Nucleus accumbens (tissue), 56 donors: ENCODE data around the gene CIC.

Source experiments
- DNase-seq, 56 donors: peaks; one replicate each; lab custom pipeline; 2025; lab: John Stamatoyannopoulos, UW

The CIC gene

GRCh38 chr19:42268704-42269477 lies at the start of gene CIC:
Gene CIC (plus strand): TSS chr19:42269252. CDS start chr19:42271784, 2,532 bp downstream.
- DNase-seq = peak; percentile 98 to 100 (median 100)

- peak; percentile 73 to 98 (median 95) for DNase-seq
These were observed 49.0 kb upstream of the CIC start, which contains the start of gene ZNF526 for GRCh38 chr19:42219812-42220750. Gene ZNF526 (plus strand): TSS chr19:42220312. CDS start chr19:42224404, 4,092 bp downstream.

- no peak for DNase-seq
These were observed 48.3 kb upstream of the CIC start for GRCh38 chr19:42220751-42221097.

GRCh38 chr19:42224940-42225717 lies 43.9 kb upstream of the CIC start:
- no peak for DNase-seq

GRCh38 chr19:42225718-42226292 lies 43.2 kb upstream of the CIC start:
- DNase-seq = no peak

GRCh38 chr19:42226886-42227285 lies 42.2 kb upstream of the CIC start:
- DNase-seq = no peak

- no peak for DNase-seq
These were observed 40.4 kb upstream of the CIC start for GRCh38 chr19:42228641-42229040.

GRCh38 chr19:42229301-42229854 lies 39.7 kb upstream of the CIC start:
- DNase-seq = no peak

- no peak for DNase-seq
These were observed 39.1 kb upstream of the CIC start for GRCh38 chr19:42229855-42230351.

- no peak for DNase-seq
These were observed 38.5 kb upstream of the CIC start for GRCh38 chr19:42230571-42230970.

GRCh38 chr19:42232435-42232834 lies 36.6 kb upstream of the CIC start:
- DNase-seq = no peak

- DNase-seq = no peak
These were observed 35.9 kb upstream of the CIC start for GRCh38 chr19:42233106-42233505.

GRCh38 chr19:42233678-42234292 lies 35.3 kb upstream of the CIC start:
- DNase-seq = no peak

- DNase-seq = no peak
These were observed 34.7 kb upstream of the CIC start for GRCh38 chr19:42234364-42234763.

- DNase-seq = peak in 4 of 56 donors; percentile 8 to 22 (median 11)
These were observed 33.9 kb upstream of the CIC start for GRCh38 chr19:42235181-42235580.

- DNase-seq = no peak
These were observed 29.4 kb upstream of the CIC start for GRCh38 chr19:42239544-42240220.

GRCh38 chr19:42241279-42241678 lies 27.8 kb upstream of the CIC start:
- DNase-seq = no peak

GRCh38 chr19:42242069-42242511 lies 27.0 kb upstream of the CIC start:
- DNase-seq = peak in 6 of 56 donors; percentile 30 to 75 (median 48)
